Measurements from ENCODE around the gene EXOC6B.

EXOC6B gene

DNA sequence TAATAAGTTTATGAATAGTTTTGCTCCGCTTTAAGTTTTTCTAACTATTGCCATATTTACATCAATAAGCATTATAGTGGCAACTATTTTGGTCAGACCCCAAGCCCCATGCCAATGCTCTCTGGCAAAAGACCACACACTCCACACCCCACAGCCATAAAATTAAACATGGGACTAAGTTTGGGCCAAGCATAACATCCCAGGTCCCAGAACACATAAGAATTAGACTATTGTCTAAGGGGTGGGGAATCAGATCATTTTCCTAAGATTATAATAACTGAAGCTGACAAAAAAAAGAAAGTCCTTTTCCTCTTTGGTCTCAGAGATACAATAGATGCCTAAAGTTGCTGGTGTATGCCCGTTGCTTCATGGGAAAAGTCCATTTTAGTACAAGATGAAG is 46.3 kb downstream of the EXOC6B start:
- Histone ChIP-seq H3K27me3 (ENCODE audit: insufficient read depth, low read length, poor library complexity) (no peaks in the 10 kb centered on the region), H3K9me3 (ENCODE audit: insufficient read depth, low read length, severe bottlenecking) (peaks cover 3% of the 10 kb centered on the region), H3K36me3 (ENCODE audit: insufficient read depth, low read length) (no peaks in the 10 kb centered on the region), H3K4me1 (ENCODE audit: insufficient read depth, low read length) (no peaks in the 10 kb centered on the region), H3K79me2 (ENCODE audit: insufficient read depth, low read length) (no peaks in the 10 kb centered on the region), H3K4me2 (ENCODE audit: insufficient read depth, low read length) (no peak overlapping the region), H3K4me3 (ENCODE audit: low read depth in 1 of 2, low read length in 2 of 2) (no peak overlapping the region), H4K20me1 (ENCODE audit: insufficient read depth, low read length) (no peaks in the 10 kb centered on the region), H3K9ac (ENCODE audit: low read depth, low read length) (no peak overlapping the region), H2AFZ (ENCODE audit: low read depth, low read length) (no peak overlapping the region), H3K27ac (ENCODE audit: low read length) (no peak overlapping the region)
- ATAC-seq (ENCODE audit: insufficient read depth, low read depth): no peak
- TF ChIP-seq CTCF (IDR thresholded peaks at IDR 0.05; ENCODE audit: borderline replicate concordance, extremely low read depth, low read length, poor library complexity, severe bottlenecking): no peak
- TF ChIP-seq EZH2 (IDR thresholded peaks at IDR 0.05; ENCODE audit: borderline replicate concordance, low read depth, low read length, severe bottlenecking): no peak
- DNase-seq: no peak

DNA sequence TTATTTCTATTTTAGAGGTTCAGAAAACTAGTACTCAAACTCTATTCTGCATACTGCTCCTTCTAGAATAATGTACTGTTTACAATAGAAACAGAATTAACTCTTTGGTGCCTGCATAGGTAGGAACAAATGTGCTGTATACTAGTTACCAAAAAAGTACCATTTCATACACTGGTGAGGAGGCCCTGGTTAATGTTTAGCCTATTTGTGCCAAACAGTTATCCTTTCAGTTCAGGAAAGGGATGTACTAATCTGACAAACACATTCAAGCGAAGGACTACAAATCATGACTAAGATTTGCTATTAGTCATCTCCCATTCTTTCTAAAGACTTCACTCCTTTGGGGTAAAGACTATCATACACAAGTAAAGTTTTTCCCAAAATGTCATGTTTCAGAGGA is 47.4 kb downstream of the EXOC6B start:
- no peaks in the 10 kb centered on the region for H3K36me3 ChIP-seq (ENCODE audit: insufficient read depth, low read length)
- no peak for TF ChIP-seq CTCF (IDR thresholded peaks at IDR 0.05; ENCODE audit: borderline replicate concordance, extremely low read depth, low read length, poor library complexity, severe bottlenecking)
- TF ChIP-seq EZH2 (IDR thresholded peaks at IDR 0.05; ENCODE audit: borderline replicate concordance, low read depth, low read length, severe bottlenecking): no peak
- no peak for DNase-seq

DNA sequence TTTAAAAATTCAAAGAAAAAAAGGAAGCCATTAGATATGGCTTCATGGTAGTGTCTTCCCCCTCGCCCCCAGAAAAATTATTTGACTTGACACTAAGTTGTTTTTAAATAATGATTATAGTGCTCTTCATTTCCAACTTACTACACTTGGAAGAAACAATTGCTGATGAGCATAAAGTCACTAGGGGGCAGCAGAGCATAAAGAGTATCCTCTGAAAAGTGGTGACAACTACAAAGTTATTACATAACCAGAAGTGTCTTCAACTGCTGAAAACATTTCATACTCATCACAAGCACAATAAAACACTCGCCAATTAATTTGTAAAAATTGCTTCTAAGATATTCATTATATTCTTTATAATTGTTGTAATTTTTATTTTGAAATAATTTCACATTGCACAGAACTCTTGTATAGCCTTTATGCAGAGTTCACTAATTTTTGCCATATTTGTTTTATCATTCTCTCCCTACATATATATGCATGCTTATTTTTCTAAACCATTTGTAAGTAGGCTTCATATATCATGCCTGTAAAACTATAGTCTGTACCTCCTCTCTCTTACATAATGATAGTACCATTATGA is 54.9 kb downstream of the EXOC6B start:
- H3K4me2 ChIP-seq (ENCODE audit: insufficient read depth, low read length): no peak overlapping the region
- H2AFZ ChIP-seq (ENCODE audit: low read depth, low read length): no peak overlapping the region
- H3K27ac ChIP-seq (ENCODE audit: low read length): no peak overlapping the region
- no peak overlapping the region for H3K9ac ChIP-seq (ENCODE audit: low read depth, low read length)
- ATAC-seq (ENCODE audit: insufficient read depth, low read depth) (peak; percentile 79), DNase-seq (peak; percentile 61)
- H3K4me3 ChIP-seq (ENCODE audit: low read depth in 1 of 2, low read length in 2 of 2): no peak overlapping the region
- no peaks in the 10 kb centered on the region for H3K4me1 ChIP-seq (ENCODE audit: insufficient read depth, low read length)
- no peaks in the 10 kb centered on the region for H3K9me3 ChIP-seq (ENCODE audit: insufficient read depth, low read length, severe bottlenecking)
- H3K27me3 ChIP-seq (ENCODE audit: insufficient read depth, low read length, poor library complexity): no peaks in the 10 kb centered on the region
- TF ChIP-seq CTCF (IDR thresholded peaks at IDR 0.05; ENCODE audit: borderline replicate concordance, extremely low read depth, low read length, poor library complexity, severe bottlenecking) (peak; percentile 88), EZH2 (IDR thresholded peaks at IDR 0.05; ENCODE audit: borderline replicate concordance, low read depth, low read length, severe bottlenecking) (no peak)
- H4K20me1 ChIP-seq (ENCODE audit: insufficient read depth, low read length): no peaks in the 10 kb centered on the region
- no peaks in the 10 kb centered on the region for H3K79me2 ChIP-seq (ENCODE audit: insufficient read depth, low read length)
- no peaks in the 10 kb centered on the region for H3K36me3 ChIP-seq (ENCODE audit: insufficient read depth, low read length)

More for the DNA sequence above, 47.4 kb downstream of the EXOC6B start:
- no peak overlapping the region for H2AFZ ChIP-seq (ENCODE audit: low read depth, low read length)
- peaks cover 3% of the 10 kb centered on the region for H3K9me3 ChIP-seq (ENCODE audit: insufficient read depth, low read length, severe bottlenecking)
- no peak overlapping the region for H3K4me2 ChIP-seq (ENCODE audit: insufficient read depth, low read length)
- H4K20me1 ChIP-seq (ENCODE audit: insufficient read depth, low read length): no peaks in the 10 kb centered on the region
- no peak for ATAC-seq (ENCODE audit: insufficient read depth, low read depth)
- H3K79me2 ChIP-seq (ENCODE audit: insufficient read depth, low read length): no peaks in the 10 kb centered on the region
- no peak overlapping the region for H3K9ac ChIP-seq (ENCODE audit: low read depth, low read length)
- H3K4me1 ChIP-seq (ENCODE audit: insufficient read depth, low read length): no peaks in the 10 kb centered on the region
- no peaks in the 10 kb centered on the region for H3K27me3 ChIP-seq (ENCODE audit: insufficient read depth, low read length, poor library complexity)
- H3K4me3 ChIP-seq (ENCODE audit: low read depth in 1 of 2, low read length in 2 of 2): no peak overlapping the region
- no peak overlapping the region for H3K27ac ChIP-seq (ENCODE audit: low read length)
